ENCODE results near the gene OR6N1. TPM values are rescaled to one million over a fixed set of nuclear protein-coding genes. Genes with fewer than 3 reads are reported as not detected.

OR6N1 gene
- not detected for polyA plus RNA-seq (2012; ENCODE audit: low read depth, missing spikeins)

- DNase-seq (ENCODE audit: insufficient read length, low spot score) (no peak), FAIRE-seq (peak; percentile 16)
- TF ChIP-seq POLR2A (IDR thresholded peaks at IDR 0.05; ENCODE audit: low read depth, low read length) (no peak), PAX5 (IDR thresholded peaks at IDR 0.05; ENCODE audit: insufficient read depth, low read length, severe bottlenecking) (no peak), TAF1 (IDR thresholded peaks at IDR 0.05; ENCODE audit: low read depth, low read length) (no peak), POLR2AphosphoS5 (IDR thresholded peaks at IDR 0.05; ENCODE audit: low read depth, low read length) (no peak), SPI1 (IDR thresholded peaks at IDR 0.05; ENCODE audit: low read depth, low read length) (no peak), POU2F2 (IDR thresholded peaks at IDR 0.05; ENCODE audit: low read depth, low read length) (no peak)
Measured at GRCh38 chr1:158771950-158772866, at the start of gene OR6N1. Gene OR6N1, minus strand, starts transcription at chr1:158772195. Its CDS starts 5,513 bp downstream, at chr1:158766682.

GRCh38 chr1:158821723-158822122 lies 49.7 kb upstream of the OR6N1 start:
- TF ChIP-seq POLR2A (IDR thresholded peaks at IDR 0.05; ENCODE audit: low read depth, low read length) (no peak), POLR2AphosphoS5 (IDR thresholded peaks at IDR 0.05; ENCODE audit: low read depth, low read length) (no peak)
- DNase-seq (ENCODE audit: insufficient read length, low spot score) (no peak), FAIRE-seq (no peak)

- TF ChIP-seq PAX5 (IDR thresholded peaks at IDR 0.05; ENCODE audit: insufficient read depth, low read length, severe bottlenecking) (no peak), TAF1 (IDR thresholded peaks at IDR 0.05; ENCODE audit: low read depth, low read length) (no peak), SPI1 (IDR thresholded peaks at IDR 0.05; ENCODE audit: low read depth, low read length) (no peak), POLR2A (IDR thresholded peaks at IDR 0.05; ENCODE audit: low read depth, low read length) (no peak), POU2F2 (IDR thresholded peaks at IDR 0.05; ENCODE audit: low read depth, low read length) (no peak), POLR2AphosphoS5 (IDR thresholded peaks at IDR 0.05; ENCODE audit: low read depth, low read length) (no peak)
- FAIRE-seq (peak; percentile 56), DNase-seq (ENCODE audit: insufficient read length, low spot score) (no peak)
Measured at GRCh38 chr1:158819461-158820443, 47.8 kb upstream of the OR6N1 start.

- DNase-seq (ENCODE audit: insufficient read length, low spot score) (no peak), FAIRE-seq (no peak)
- TF ChIP-seq TAF1 (IDR thresholded peaks at IDR 0.05; ENCODE audit: low read depth, low read length), result no peak
- no peak for TF ChIP-seq POLR2AphosphoS5 (IDR thresholded peaks at IDR 0.05; ENCODE audit: low read depth, low read length)
- TF ChIP-seq POLR2A (IDR thresholded peaks at IDR 0.05; ENCODE audit: low read depth, low read length), result no peak
- TF ChIP-seq POU2F2 (IDR thresholded peaks at IDR 0.05; ENCODE audit: low read depth, low read length), result no peak
- no peak for TF ChIP-seq SPI1 (IDR thresholded peaks at IDR 0.05; ENCODE audit: low read depth, low read length)
- TF ChIP-seq PAX5 (IDR thresholded peaks at IDR 0.05; ENCODE audit: insufficient read depth, low read length, severe bottlenecking), result no peak
Measured at GRCh38 chr1:158818975-158819431, 47.0 kb upstream of the OR6N1 start.

DNA sequence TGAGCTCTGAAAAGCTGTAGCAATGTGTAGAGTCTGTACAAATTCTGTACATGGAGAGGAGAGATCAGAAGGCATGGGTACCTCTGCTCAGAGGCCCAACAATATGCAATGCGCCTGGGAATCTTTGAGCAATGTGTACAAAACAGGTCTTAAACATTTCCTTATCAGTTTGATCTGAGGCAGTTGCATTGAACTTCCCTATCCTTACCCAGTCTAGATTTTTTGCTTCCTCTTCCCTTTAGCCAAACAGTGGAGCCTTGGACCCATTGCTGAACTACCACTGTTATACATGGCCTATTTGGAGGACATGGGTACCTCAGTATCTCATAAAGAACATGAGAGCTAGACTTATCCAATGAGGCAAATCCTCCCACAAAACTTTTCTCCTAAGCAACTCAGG lies 46.6 kb upstream of the OR6N1 start:
- DNase-seq (ENCODE audit: insufficient read length, low spot score), result no peak
- TF ChIP-seq PAX5 (IDR thresholded peaks at IDR 0.05; ENCODE audit: insufficient read depth, low read length, severe bottlenecking), result no peak
- TF ChIP-seq POLR2A (IDR thresholded peaks at IDR 0.05; ENCODE audit: low read depth, low read length), result no peak
- TF ChIP-seq POLR2AphosphoS5 (IDR thresholded peaks at IDR 0.05; ENCODE audit: low read depth, low read length), result no peak
- no peak for TF ChIP-seq POU2F2 (IDR thresholded peaks at IDR 0.05; ENCODE audit: low read depth, low read length)
- TF ChIP-seq TAF1 (IDR thresholded peaks at IDR 0.05; ENCODE audit: low read depth, low read length), result no peak
- TF ChIP-seq SPI1 (IDR thresholded peaks at IDR 0.05; ENCODE audit: low read depth, low read length), result no peak
- FAIRE-seq, result peak; percentile 56

DNA sequence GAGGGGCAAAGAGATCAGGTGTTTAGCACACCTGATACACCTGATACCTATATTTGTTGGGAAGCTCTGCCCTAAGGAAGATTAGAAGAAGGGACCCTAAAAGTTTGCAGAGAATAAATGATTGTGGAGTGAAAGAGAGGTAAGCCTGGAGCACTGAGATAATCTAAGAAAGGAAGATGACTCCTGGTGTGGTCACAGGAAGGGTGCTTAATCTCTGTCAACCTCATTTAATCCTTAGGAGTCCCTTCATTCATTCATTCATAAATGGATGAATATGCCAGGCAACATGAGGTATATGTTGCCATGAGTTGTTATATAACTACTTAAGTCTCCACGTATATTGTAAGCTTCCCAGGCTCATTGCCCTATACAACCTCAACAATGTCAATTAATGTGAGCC lies 43.0 kb upstream of the OR6N1 start:
- FAIRE-seq, result no peak
- no peak for TF ChIP-seq PAX5 (IDR thresholded peaks at IDR 0.05; ENCODE audit: insufficient read depth, low read length, severe bottlenecking)
- no peak for TF ChIP-seq TAF1 (IDR thresholded peaks at IDR 0.05; ENCODE audit: low read depth, low read length)
- no peak for TF ChIP-seq SPI1 (IDR thresholded peaks at IDR 0.05; ENCODE audit: low read depth, low read length)
- TF ChIP-seq POU2F2 (IDR thresholded peaks at IDR 0.05; ENCODE audit: low read depth, low read length), result no peak
- TF ChIP-seq POLR2AphosphoS5 (IDR thresholded peaks at IDR 0.05; ENCODE audit: low read depth, low read length), result no peak
- TF ChIP-seq POLR2A (IDR thresholded peaks at IDR 0.05; ENCODE audit: low read depth, low read length), result no peak
- DNase-seq (ENCODE audit: insufficient read length, low spot score), result no peak

GRCh38 chr1:158813164-158813563 lies 41.2 kb upstream of the OR6N1 start:
- FAIRE-seq, result no peak
- no peak for TF ChIP-seq TAF1 (IDR thresholded peaks at IDR 0.05; ENCODE audit: low read depth, low read length)
- no peak for TF ChIP-seq SPI1 (IDR thresholded peaks at IDR 0.05; ENCODE audit: low read depth, low read length)
- TF ChIP-seq POLR2A (IDR thresholded peaks at IDR 0.05; ENCODE audit: low read depth, low read length), result no peak
- no peak for TF ChIP-seq POU2F2 (IDR thresholded peaks at IDR 0.05; ENCODE audit: low read depth, low read length)
- no peak for TF ChIP-seq POLR2AphosphoS5 (IDR thresholded peaks at IDR 0.05; ENCODE audit: low read depth, low read length)
- TF ChIP-seq PAX5 (IDR thresholded peaks at IDR 0.05; ENCODE audit: insufficient read depth, low read length, severe bottlenecking), result no peak
- DNase-seq (ENCODE audit: insufficient read length, low spot score), result no peak

DNA sequence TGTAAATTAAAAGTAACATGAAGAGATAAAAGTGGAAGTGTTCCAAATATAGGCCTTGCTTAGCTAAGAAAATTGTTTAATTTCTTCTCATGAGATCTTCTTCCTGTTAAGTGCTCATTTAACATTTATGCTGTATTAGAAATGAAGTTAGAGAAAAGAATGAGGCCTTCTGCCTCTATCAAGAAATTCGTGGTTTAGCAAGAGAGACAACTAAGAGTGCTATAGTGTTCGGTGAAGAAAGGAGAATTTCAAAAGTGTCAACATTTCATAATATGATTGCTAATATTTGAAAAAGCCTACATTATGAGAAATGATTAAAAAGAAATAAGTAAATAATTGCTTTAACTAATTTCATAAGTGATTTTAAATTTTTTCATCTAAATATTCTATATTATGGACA lies 40.3 kb upstream of the OR6N1 start:
- DNase-seq (ENCODE audit: insufficient read length, low spot score) (no peak), FAIRE-seq (no peak)
- TF ChIP-seq POLR2A (IDR thresholded peaks at IDR 0.05; ENCODE audit: low read depth, low read length) (no peak), SPI1 (IDR thresholded peaks at IDR 0.05; ENCODE audit: low read depth, low read length) (no peak), TAF1 (IDR thresholded peaks at IDR 0.05; ENCODE audit: low read depth, low read length) (no peak), PAX5 (IDR thresholded peaks at IDR 0.05; ENCODE audit: insufficient read depth, low read length, severe bottlenecking) (no peak), POLR2AphosphoS5 (IDR thresholded peaks at IDR 0.05; ENCODE audit: low read depth, low read length) (no peak), POU2F2 (IDR thresholded peaks at IDR 0.05; ENCODE audit: low read depth, low read length) (no peak)

- FAIRE-seq, result no peak
- TF ChIP-seq POLR2A (IDR thresholded peaks at IDR 0.05; ENCODE audit: low read depth, low read length), result no peak
- no peak for TF ChIP-seq POLR2AphosphoS5 (IDR thresholded peaks at IDR 0.05; ENCODE audit: low read depth, low read length)
- TF ChIP-seq SPI1 (IDR thresholded peaks at IDR 0.05; ENCODE audit: low read depth, low read length), result no peak
- TF ChIP-seq POU2F2 (IDR thresholded peaks at IDR 0.05; ENCODE audit: low read depth, low read length), result no peak
- TF ChIP-seq TAF1 (IDR thresholded peaks at IDR 0.05; ENCODE audit: low read depth, low read length), result no peak
- TF ChIP-seq PAX5 (IDR thresholded peaks at IDR 0.05; ENCODE audit: insufficient read depth, low read length, severe bottlenecking), result no peak
- no peak for DNase-seq (ENCODE audit: insufficient read length, low spot score)
Measured at GRCh38 chr1:158810311-158810710, 38.3 kb upstream of the OR6N1 start.
